GM18508 (cell line): ENCODE data around the gene HIVEP3.
"Not testable (repeated sequence)": the region's sequence is repeated elsewhere in the genome, so short reads cannot be mapped to it uniquely, and the experiment has no call there.

ENCODE experiments used
- ATAC-seq: cut with Tn5 transposase; IDR thresholded peaks from one replicate; pipeline ENCODE4 v1.9.1; 2021; ENCODE audit warnings: moderate number of reproducible peaks; ENCODE audit not compliant: insufficient read depth, unreplicated experiment

HIVEP3 gene

DNA sequence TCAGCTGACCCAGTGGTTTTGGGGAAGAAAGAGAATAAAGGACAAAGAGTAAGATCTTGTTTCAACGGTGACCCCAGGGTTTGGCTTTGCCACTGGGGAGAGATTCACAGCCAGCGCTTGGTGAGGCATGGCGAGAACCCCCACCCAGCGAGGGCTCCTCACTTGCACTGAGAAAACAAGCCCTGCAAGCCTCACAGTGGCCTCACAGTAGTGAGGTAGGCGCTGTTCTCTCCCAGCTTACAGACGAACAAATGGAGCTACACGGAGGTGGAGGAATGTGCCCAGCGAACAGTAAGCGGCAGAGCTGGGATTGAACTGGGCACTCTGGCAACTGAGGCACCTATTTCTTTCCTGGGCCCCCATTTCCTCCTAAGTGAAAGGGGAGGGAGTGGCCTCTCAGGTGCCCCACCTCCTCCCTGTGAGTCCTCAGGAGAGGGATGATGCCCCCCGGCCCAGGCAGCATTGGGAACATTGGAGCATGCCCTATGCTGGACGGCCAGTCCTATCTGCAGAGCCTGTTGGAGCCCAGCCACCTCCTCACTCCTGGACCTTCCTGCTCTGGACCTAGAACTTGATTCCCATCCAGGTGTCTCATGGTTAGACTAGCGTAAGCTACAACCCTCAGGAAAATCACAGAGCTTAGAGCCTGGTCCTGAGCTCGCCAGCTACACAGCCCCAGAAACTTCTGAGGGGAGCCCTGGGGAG, 360.8 kb downstream of the HIVEP3 start:
- no peak for ATAC-seq

DNA sequence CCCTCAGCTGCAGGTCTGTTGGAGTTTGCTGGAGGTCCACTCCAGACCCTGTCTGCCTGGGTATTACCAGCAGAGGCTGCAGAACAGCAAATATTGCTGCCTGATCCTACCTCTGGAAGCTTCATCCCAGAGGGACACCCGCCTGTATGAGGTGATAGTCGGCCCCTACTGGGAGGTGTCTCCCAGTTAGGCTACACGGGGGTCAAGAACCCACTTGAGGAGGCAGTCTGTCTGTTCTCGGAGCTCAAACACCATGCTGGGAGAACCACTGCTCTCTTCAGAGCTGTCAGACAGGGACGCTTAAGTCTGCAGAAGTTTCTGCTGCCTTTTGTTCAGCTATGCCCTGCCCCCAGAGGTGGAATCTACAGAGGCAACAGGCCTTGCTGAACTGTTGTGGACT, 364.0 kb downstream of the HIVEP3 start:
- not testable (repeated sequence) for ATAC-seq

GRCh38 chr1:41547781-41548560, 370.8 kb downstream of the HIVEP3 start:
- no peak for ATAC-seq

DNA sequence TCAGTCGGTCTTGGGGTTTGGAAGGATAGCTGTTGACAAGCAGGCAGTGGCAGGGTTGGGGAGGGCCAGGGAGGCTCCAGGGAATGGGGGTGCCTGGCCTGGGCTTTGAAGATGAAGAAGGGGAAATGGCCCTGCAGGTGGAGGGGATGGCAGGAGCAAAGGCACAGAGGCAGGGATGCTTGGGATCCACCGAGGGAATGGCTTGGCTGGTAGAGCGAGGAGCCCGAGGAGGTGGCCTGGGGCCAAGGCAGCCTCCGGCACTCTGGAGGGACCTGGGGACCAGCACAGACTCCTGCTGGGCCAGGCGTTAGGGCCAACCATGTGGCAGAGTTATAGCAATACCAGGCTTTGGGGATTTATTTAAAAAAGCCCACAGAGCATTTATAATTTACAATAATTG, 371.4 kb downstream of the HIVEP3 start:
- ATAC-seq, result no peak

GRCh38 chr1:41546833-41547135, 371.9 kb downstream of the HIVEP3 start:
- ATAC-seq, result no peak

- no peak for ATAC-seq
These were observed 372.5 kb downstream of the HIVEP3 start for GRCh38 chr1:41545996-41546832.

DNA sequence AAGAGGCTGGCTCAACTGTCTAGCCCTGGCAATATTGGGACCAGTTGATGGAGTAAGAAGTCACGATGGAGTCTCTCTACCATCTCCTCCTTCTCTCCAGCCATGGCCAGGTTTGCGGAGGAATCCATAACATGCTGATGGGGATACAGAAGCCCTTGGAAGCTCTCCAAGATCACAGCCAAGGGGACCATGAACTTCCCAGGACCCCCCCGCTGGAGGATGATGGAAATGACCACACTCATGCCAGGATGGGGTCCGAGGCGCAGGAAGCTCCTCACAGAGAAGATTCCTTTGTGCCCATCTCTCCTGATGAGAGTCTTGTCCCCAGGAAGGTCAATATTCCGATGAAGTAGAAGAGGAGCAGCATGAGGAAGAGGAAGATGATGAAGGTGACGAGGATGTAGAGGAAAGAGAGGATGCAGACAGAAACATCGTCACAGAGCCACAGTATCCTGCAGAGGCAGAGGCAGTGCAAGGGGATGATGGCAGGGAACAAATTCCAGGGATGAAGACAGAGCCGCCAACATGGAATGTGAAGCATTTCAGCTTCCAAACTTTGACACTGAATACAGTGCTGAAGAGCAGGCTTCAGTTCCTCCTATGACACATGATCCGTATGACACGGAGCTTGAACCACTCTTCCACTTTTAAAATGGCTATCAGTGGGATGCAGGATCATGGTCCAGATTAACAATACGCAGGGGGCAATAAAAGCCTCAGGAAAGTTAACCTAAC, 376.4 kb downstream of the HIVEP3 start:
- ATAC-seq, result no peak

DNA sequence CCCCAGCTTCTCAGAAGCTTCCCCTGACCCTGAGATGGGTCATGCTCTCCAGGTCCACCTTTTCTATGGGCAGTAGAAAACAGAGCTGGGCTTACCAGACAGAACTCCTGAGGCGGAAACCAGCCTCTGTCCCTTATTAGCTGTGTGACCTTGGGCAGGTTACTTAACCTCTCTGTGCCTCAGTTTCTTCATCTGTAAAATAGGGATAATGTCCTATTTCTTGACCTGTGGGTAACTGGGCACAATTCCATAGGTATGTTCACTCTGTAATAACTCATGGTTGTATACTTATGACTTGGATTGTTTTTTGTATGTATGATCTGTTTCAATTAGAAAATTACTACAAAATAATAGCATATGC, 377.1 kb downstream of the HIVEP3 start:
- no peak for ATAC-seq

DNA sequence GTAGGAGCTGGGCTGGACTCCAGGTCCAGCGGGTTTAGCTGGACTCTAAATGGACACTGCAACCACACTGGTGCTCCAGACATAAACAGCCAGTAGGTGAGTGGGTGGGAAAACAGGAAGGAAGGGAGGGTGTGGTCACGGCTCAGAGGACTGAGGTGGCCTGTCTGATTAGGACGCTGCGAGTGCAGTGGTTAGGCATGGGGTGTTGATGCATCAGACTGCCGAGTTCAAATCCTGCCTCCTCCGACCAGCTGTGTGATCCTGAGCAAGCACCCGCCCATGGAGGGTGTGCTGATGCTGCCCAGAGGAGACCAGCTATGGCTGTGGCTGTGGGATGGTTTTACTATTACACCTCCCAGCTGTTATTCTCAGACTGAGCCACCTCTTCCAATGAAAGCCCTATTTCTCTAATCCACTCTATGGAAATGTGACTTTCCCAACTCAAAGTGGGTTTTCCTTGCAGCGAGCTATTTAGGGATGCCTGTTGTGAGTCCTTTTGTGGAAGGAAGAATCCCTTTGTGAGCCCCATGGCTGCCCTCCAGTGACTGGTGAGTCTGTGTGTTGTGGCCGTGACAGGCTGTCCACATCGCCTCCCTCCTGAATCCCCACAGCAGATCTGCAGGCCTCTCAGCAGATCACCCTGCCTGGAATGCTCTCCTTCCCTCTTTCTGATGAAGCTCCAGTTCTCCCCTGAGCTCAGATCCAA, 377.7 kb downstream of the HIVEP3 start:
- ATAC-seq, result no peak

GRCh38 chr1:41539999-41540398, 378.7 kb downstream of the HIVEP3 start:
- ATAC-seq, result no peak

GRCh38 chr1:41539418-41539805, 379.3 kb downstream of the HIVEP3 start:
- ATAC-seq, result no peak

DNA sequence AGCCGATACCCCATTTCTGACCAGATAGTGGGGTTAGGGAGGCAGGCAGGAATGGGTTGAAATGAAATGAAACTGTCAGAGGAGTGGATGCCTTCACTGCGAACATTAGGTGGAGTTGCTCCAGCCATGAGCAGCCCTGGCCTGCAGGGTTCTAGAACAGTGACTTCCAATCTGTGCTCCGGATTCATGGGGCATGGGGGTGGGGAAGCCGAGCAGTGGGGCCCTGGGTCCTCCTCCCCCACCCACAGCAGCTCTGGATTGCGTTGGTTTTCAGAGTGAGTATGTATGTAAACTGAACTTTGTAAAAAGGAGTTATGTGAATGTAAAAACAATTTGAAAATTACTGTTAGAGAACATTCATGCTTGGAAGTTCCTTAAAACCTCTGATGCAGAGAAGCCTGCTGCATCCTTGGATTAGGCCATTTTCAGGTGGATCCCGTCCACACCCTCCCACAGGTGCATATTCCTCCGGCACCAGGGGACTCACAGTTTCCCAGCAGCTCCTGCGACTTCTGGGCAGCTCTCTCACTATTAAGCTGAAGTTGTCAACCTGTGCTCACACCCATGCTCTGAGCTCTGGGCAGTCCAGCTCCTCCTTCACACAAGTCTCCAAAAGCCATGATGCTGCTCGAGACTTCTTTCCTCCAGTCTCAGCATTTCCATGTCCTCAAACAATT, 379.8 kb downstream of the HIVEP3 start:
- no peak for ATAC-seq

DNA sequence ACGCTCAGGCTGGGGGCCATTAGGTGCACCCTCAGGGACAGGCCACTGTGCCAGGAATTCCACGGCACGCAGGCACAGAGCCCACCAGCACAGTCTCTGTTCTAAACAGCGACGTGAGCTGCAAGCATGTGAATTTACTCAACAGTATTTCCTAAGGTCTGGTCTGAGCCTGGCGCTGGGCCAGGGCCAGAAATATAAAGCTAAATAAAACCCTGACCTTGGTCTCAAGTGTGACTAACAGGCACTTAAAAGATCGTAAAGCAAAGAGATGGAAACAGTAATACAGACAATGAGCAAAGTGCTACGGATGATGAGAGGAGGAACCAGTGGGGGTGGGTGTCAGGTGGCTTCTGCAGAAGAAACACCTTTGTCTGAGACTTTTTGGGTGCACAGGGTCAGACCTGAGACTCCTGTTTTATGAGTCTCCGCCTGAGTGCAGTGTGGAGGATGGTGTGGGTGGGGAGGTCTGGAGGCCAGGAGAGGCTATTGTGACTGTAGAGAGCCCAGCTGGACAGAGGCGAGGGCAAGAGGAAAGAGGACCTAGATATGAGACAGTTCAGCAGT, 380.9 kb downstream of the HIVEP3 start:
- ATAC-seq, result no peak

- no peak for ATAC-seq
These were observed 381.5 kb downstream of the HIVEP3 start for GRCh38 chr1:41537251-41537650.

GRCh38 chr1:41536361-41536802, 382.3 kb downstream of the HIVEP3 start:
- no peak for ATAC-seq

DNA sequence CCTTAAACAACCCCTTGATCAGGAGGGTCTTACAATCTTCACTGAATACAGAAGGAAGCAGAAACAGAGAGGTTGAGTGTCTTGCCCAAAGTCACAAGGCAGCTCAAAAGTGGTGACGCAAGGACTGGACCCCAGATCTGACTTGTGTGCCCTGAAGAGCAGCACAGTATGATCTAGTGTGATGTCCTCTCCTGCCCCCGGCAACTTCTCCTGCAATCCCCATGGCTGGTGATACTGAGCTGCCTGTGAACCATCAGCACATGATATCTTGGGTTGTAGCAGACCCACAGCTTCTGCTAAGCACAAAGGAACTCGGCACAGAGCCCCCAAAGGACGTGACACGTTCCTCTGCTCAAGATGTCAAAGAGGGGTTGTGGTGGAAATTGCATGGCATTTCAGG, 383.0 kb downstream of the HIVEP3 start:
- no peak for ATAC-seq

- no peak for ATAC-seq
These were observed 383.4 kb downstream of the HIVEP3 start for GRCh38 chr1:41535276-41535675.

DNA sequence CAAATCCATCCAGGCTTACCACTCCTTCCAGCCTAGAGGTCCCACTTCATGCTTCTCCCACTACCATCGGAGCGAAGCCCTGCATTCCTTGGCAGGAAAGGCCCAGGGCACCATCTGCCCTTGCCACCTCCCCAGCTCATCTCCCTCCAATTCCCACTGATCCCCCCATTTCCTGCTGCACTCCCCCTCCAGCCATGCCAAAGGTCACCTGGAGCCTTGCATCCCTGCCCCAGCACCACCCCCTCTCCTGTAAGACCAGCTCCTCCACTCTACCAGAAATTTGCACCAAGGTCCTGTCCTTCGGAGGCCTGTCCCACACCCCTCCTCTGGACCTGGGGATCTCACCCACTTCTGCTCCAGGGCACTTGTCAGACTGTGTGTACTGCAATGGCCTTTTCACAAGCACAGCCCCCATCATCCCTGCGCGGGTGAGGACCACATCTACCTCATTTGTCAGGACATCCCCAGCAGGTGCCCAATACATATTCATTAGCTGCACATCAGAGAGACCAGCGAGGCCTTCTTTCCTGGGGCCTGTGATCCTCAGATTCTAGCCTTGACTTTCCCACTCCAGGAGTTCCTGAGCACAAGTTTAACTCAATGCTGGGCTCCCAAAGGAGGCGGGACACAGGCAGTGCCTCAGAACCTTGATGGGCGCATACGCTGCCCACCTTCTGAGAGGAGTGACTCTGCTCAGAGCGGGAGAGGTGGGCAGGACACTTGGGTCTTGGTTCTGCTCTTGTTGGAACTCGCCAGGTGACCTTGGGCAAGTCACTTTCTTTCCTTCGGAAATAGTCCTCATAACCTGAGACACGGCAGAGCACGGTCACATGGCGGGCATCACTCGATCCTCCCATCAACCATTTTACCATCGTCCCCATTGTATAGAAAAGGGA, 384.3 kb downstream of the HIVEP3 start:
- ATAC-seq, result no peak
